HG03439 (cell line): ENCODE data around the gene OR4N2.
"Not testable (repeated sequence)": the region's sequence is repeated elsewhere in the genome, so short reads cannot be mapped to it uniquely, and the experiment has no call there.

ENCODE experiments used
- ATAC-seq: cut with Tn5 transposase; IDR thresholded peaks from one replicate; pipeline ENCODE4 v1.9.1; 2021; ENCODE audit warnings: mild to moderate bottlenecking, moderate library complexity; ENCODE audit not compliant: unreplicated experiment

Gene OR4N2

GRCh38 chr14:19834203-19834848 lies 30.8 kb downstream of the OR4N2 start:
- not testable (repeated sequence) for ATAC-seq

DNA sequence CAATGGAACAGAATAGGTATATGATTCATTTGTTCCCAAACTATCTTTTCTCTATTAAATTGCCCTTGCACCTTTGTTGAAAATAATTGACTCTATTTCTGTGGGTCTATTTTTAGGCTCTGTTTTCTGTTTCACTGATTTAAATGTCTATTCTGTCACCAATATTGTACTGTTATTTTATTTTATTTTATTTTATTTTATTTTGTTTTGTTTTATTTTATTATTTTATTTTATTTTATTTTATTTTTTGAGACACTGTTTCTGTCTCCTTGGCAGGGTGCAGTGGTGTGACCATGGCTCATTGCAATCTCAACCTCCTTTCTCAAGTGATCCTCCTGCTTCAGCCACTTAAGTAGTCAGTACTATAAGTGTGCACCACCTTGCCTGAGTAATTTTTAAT lies 34.9 kb downstream of the OR4N2 start:
- no peak for ATAC-seq

DNA sequence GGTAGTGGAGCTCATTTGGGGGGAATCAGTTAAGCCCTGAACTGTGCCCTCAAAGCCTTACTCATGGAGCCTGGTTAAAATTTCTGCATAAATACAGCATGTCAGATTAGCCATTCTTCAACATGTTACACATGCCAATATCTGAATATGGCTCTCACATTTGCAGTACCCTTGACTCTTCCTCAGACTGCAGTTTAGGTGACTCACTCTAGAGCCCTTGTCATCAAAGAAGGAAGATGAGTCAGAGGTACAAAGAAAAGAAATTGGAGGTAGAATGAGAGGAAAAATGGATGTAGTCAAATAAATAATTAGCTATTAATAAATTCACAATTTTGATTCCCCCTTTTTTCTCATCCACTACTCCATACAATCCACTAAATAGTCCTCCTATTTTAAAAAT lies 47.8 kb downstream of the OR4N2 start:
- ATAC-seq: no peak

GRCh38 chr14:19866061-19866669 lies 62.6 kb downstream of the OR4N2 start:
- ATAC-seq: not testable (repeated sequence)

DNA sequence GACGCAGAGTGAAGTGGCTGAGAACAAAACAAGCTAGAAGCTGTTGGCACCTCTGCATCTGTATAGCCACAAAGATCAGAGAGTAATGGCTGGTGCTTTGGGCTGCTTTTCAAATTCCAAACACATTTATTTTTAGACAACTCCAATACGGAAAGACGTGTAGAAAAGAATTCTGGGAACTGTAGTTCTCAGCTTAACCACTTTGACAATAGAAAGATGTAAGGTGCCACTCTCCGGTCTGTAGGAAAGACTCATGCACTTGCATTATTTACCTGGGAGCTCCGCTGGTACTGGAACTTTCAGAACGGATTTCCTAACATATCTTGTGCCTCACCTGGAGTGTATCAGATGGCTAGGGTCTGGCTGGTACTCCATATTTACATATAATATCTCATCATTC lies 69.6 kb downstream of the OR4N2 start:
- ATAC-seq: no peak

DNA sequence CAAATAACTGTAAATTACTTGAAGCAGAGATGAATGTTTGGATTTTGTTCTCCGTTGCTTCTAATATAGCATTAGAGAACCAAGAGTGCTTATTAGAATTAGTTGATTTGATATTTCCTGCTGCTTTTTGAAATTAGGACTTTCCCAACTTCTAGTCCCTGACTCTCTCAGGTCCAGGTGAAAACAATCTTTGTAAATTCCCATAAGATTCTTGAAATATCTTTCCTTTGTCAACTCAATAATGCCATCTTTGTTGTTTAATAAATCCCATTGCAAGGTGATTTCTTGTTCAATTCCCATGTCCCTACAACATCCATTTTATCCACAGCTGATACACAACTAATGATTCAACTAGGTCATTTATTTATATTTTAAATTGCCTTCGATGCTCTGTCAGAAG lies 71.3 kb downstream of the OR4N2 start, which contains the start of gene OR4K2:
OR4K2 (plus strand) TSS at position 301 of the 400 bp plus-strand sequence. CDS start 1,126 bp downstream, outside the sequence.
- ATAC-seq: no peak

GRCh38 chr14:19878029-19878642 lies 74.6 kb downstream of the OR4N2 start:
- no peak for ATAC-seq
